NCI-H1105 (cell line): ENCODE data around the gene CBFA2T2.
"Not testable (repeated sequence)": the region's sequence is repeated elsewhere in the genome, so short reads cannot be mapped to it uniquely, and the experiment has no call there.

Experiments
- DNase-seq: peaks from one replicate; lab custom pipeline; 2025; lab: John Stamatoyannopoulos, UW

Gene CBFA2T2

GRCh38 chr20:33624399-33624798 is 134.5 kb downstream of the CBFA2T2 start:
- DNase-seq = no peak

DNA sequence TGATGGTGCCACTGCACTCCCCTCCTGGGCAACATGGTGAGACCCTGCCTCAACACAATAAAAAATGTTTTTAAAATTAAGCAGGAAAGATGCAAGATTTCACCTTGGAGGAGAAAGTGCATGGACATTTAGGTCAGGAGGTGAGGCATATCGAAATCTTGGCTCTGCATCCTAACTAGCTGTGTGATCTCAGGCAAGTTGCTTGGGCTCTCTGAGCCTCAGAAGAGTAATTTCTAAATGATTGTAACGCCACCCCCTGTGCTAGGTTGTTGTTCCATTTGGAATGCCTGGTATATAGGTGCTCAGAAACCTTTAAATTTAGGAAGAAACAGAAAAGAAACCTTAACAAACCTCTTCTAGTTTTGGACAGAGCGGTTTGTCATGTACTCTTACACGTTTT is 136.3 kb downstream of the CBFA2T2 start:
- no peak for DNase-seq

GRCh38 chr20:33627577-33628216 is 137.8 kb downstream of the CBFA2T2 start:
- DNase-seq = no peak

GRCh38 chr20:33629533-33629932 is 139.6 kb downstream of the CBFA2T2 start:
- DNase-seq = no peak

- DNase-seq = no peak
These were observed 140.1 kb downstream of the CBFA2T2 start for GRCh38 chr20:33629979-33630378.

DNA sequence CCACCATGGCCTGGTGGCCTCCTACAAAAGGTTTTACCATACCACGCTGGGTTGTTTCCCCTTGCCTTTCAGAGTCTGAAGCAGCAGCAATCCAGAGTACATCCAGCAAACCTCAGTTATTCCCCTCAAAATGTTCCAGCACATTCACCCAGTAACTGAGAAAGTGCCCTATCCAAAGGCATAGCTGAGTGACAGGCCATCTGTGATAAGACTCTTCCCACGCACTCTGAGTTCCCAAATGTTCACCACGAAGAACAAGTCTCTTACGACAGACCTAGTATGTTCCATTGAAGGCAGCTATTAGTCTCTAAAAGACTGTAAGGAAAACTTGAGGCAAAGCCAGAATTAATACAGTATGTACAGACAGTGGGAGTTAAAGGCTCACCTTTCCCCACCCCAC is 140.6 kb downstream of the CBFA2T2 start:
- no peak for DNase-seq

GRCh38 chr20:33631910-33632309 is 142.0 kb downstream of the CBFA2T2 start:
- DNase-seq = not testable (repeated sequence)

GRCh38 chr20:33635341-33635740 is 145.4 kb downstream of the CBFA2T2 start:
- no peak for DNase-seq

DNA sequence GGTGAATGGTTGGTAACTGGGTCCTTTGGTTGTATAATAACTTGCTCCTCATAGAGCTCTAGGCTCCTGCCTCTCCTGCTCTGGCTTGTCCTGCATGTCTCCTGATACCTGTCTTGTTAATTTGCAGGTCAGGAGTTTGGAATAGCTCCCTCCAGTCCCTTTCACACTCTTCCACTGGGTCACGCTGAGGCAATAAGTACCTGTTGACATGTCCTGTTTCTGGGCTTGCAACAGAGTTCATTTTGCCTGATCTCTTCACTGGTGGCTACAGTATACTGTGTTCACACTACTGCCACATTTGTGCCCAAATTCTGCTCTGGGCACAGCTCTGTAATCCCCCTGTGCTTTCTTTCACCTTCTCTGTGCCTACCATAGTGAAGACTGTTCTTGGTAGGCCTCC is 146.9 kb downstream of the CBFA2T2 start:
- DNase-seq = no peak

DNA sequence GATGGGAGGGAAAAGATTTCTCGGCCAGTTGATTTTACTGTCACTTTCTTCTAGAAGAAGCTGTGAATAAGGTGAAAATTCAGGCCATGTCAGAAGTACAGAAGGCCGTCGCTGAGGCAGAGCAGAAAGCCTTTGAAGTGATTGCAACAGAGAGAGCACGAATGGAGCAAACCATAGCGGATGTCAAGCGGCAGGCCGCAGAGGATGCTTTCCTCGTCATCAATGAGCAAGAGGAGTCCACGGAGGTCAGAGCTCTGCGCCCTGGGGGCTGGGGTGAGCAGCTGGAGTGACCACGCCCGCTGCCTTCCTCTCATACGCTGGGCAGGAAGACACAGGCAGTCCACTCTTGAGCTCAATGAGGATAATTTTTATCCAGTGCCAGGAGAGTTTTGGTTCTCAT is 150.4 kb downstream of the CBFA2T2 start:
- no peak for DNase-seq

DNA sequence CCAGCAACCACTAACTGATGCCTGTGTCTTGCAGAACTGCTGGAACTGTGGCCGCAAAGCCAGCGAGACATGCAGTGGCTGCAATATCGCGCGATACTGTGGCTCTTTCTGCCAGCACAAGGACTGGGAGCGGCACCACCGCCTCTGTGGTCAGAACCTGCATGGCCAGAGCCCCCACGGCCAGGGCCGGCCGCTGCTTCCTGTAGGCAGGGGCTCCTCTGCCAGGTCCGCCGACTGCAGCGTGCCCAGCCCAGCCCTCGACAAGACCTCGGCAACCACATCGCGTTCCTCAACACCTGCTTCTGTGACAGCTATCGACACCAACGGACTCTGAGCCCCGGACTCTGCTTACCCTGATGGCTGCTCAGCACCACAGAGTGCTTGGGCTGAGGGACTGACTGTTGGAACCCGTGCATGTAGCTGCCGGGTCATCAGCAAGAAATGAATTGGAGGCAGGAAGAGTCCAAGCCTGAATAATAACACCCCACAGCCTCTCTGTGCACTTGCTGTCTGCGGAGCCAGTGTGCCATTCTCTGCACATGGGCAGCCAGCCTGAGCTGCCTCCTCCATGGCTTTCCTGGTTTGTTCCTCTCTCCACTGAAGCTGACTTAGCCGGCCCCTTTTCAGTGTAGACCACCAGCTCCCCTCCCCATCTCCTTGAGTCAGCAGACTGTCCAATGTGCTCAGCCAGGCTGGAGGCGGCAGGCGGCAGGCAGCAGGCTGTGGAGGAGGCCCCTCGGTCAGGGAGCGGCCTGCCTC is 154.6 kb downstream of the CBFA2T2 start:
- no peak for DNase-seq

GRCh38 chr20:33645072-33645358 is 155.1 kb downstream of the CBFA2T2 start:
- DNase-seq = no peak

DNA sequence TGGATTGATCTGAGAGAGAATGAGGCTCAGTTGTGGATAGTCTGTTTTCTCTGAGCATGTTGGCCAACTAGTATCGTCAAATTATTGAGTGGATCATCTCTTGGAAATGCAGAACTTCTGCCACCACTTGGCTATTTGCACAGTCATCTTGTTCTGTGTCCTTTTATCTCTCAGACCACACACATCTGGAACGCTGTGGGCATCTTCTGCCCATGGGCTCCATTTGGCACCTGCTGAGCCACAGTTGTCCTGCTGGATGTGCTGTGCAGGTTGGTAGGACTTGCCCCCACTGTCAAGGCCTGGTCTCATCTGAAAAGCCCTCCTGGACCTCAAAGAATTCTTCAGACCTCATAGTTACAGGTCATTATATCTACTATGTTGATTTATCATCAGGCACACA is 155.5 kb downstream of the CBFA2T2 start:
- no peak for DNase-seq

DNA sequence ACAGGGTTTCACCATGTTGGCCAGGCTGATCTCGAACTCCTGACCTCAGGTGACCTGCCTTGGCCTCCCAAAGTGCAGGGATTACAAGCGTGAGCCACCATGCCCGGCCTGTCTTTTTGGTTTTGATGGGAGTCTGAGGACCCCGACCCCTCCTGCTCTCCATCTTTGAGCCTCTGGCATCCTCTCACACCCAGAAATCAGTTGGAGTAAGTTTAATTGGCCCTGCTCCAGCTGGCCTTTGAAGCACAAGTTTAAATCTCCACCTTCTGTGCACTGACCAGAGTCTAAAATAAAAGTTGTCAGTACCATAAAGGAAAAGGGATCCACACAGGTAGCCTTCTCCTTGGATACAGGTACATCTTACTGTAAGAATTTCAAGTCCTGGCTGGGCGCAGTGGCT is 156.3 kb downstream of the CBFA2T2 start:
- DNase-seq = no peak

- not testable (repeated sequence) for DNase-seq
These were observed 157.2 kb downstream of the CBFA2T2 start for GRCh38 chr20:33646959-33647602.

GRCh38 chr20:33647603-33648395 is 157.9 kb downstream of the CBFA2T2 start:
- no peak for DNase-seq

DNA sequence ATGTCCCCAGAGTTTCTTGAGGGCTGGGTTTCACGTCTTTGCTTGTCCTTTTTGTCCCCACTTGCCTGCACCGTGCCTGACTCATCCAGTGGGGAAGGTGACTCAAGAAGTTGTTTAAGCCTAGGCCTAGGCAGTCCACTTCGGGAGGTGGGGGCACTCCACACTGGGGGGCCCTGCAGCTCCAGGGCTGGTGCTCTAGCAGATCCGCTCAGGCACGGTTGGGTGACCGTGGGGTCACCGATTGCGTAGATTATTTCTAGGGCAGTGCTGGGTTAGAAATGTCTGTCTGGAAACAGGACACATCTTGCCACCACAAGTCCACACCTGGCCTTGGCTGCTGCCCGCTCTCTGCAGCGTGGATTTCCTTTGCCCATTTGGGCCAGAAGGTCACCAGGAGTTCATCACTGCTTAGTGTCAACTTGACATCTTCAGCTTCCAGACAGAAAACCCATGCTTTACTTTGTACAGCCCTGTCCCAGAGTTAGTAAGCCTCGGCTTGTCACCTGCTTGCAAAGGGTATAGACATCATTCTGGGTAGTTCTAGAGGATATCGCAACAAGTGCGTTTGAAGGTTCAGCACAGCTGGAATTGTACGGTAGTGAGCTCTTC is 158.6 kb downstream of the CBFA2T2 start:
- DNase-seq = no peak

GRCh38 chr20:33649201-33649681 is 159.3 kb downstream of the CBFA2T2 start:
- DNase-seq = no peak

- DNase-seq = no peak
These were observed 160.3 kb downstream of the CBFA2T2 start for GRCh38 chr20:33650111-33650752.

GRCh38 chr20:33650753-33651561 is 161.1 kb downstream of the CBFA2T2 start:
- DNase-seq = peak; percentile 48
